Measurements from ENCODE around the gene FAM81B.
A peak's percentile ranks its signal among the peaks of the same experiment; 100 is the strongest.
"Not testable (repeated sequence)": the region's sequence is repeated elsewhere in the genome, so short reads cannot be mapped to it uniquely, and the experiment has no call there.

FAM81B gene, protein sequence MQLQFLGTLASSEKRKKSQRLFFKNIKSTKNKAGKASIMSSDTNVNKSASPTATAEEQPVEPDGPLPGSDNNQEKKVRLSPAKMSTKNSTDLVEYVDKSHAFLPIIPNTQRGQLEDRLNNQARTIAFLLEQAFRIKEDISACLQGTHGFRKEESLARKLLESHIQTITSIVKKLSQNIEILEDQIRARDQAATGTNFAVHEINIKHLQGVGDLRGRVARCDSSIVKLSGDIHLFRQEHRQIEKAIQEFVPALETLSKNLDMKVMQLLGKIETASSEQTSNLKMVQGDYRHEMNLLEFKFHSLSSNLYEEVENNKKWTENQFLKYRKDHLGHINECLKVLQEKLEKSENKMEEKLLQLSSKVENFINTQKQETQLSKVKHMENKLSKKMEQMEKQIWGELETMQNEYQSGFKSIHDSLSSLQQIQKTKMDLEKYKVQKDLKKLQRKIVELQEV

DNA sequence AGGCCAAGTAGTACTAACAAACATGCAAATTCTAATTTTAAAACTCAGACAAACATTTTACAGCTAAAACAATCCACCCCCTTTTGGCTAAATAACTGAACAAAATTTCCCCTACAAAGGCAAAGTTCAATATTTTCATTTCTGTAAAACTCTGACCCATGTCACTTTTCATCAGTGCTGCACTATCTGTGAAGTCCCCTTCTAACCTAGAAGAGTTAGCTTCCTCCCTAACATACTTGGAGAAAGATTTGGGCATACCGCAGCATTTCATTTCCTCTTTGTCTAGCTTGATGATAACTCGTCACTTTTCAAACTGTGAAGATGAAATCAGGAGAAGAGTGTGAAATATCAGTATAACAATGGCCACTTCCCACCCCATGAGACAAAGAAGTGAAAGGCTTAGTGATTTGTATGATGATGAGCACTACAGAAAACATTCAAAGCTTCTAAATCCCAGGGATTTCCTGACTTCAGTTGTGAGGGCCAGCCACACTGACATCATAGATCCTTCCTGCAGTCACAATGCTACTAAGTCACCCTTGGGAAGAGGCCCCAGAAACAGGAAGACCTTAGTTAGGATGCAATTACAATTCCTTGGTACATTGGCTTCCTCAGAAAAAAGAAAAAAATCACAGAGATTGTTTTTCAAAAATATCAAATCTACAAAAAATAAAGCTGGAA lies at the start of gene FAM81B:
FAM81B (plus strand) TSS at position 555 of the 681 bp plus-strand sequence; CDS start at position 579, 24 bp downstream.
- DNase-seq = no peak

DNA sequence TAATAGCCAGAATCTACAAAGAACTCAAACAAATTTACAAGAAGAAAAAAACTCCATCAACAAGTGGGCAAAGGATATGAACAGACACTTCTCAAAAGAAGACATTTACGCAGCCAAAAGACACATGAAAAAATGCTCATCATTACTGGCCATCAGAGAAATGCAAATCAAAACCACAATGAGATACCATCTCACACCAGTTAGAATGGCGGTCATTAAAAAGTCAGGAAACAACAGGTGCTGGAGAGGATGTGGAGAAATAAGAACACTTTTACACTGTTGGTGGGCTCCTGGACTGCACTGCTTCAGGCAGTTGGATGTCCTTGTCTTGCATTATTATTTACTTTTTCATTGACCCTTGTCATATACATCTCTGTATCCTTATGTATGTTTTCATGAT lies 49.7 kb upstream of the FAM81B start:
- not testable (repeated sequence) for DNase-seq

GRCh38 chr5:95347506-95348120 lies 43.6 kb upstream of the FAM81B start:
- no peak for DNase-seq

- no peak for DNase-seq
Observed at GRCh38 chr5:95350631-95351030, 40.5 kb upstream of the FAM81B start.

- DNase-seq = no peak
Observed at GRCh38 chr5:95352691-95353090, 38.5 kb upstream of the FAM81B start.

GRCh38 chr5:95358320-95358719 lies 32.8 kb upstream of the FAM81B start:
- no peak for DNase-seq

- DNase-seq = no peak
Observed at GRCh38 chr5:95358848-95359247, 32.3 kb upstream of the FAM81B start.

DNA sequence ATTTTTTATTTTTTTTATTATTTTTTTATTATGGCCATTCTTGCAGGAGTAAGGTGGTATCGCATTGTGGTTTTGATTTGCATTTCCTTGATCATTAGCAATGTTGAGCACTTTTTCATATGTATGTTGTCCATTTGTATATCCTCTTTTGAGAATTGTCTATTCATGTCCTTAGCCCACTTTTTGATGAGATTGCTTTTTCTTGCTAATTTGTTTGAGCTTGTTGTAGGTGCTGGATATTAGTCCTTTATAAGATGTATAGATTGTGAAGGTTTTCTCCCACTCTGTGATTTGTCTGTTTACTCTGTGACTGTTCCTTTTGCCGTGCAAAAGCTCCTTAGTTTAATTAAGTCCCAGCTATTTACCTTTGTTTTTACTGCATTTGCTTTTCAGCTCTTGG lies 30.5 kb upstream of the FAM81B start:
- not testable (repeated sequence) for DNase-seq

GRCh38 chr5:95365302-95366095 lies 25.7 kb upstream of the FAM81B start:
- no peak for DNase-seq

GRCh38 chr5:95369782-95370181 lies 21.4 kb upstream of the FAM81B start:
- no peak for DNase-seq

GRCh38 chr5:95374061-95374460 lies 17.1 kb upstream of the FAM81B start:
- DNase-seq = no peak

GRCh38 chr5:95375591-95375990 lies 15.6 kb upstream of the FAM81B start:
- no peak for DNase-seq

DNA sequence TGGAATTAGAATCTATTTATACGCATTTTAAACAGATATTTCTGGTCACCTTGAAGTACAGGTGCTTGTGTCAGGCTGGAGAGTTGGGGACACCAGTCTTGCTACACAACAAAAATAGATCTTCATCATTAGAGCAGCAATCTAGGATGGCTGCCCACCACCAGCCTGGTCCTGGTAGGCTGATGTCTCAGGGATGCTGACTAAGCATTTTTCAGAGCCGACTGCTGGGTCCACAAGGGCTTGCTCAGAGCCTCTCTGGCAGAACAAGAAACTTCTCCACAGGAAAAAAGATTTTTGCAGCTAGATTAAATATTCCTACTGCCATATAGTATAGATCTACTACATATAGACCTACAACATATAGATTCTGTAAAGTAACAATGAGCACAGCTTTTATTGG lies 12.0 kb upstream of the FAM81B start:
- DNase-seq = no peak

DNA sequence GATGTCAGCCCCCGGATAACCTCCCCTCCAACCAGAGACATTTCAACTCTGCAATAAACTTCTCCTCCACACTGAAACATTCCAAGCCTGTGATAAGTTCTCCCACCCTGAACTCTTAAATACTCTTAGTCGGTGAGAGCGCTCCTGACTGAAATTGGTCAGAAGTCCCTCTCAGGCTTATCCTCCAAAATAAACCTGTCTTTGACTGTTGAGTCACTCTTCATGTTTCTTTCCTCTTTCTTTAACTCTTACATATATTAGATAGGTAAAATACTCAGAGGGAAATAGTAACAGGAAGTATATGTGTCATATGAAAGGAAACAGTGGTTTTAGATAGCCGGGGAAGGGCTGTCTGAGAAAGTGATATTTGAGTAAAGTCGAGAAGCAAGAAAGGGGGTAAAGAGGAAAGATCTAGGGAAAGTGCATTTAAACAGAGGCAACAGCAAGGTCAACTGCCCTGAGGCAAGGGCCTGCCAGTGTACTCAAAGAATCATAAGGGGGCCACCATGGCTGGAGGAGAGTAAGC lies 11.0 kb upstream of the FAM81B start:
- DNase-seq = no peak

- peak; percentile 48 for DNase-seq
Observed at GRCh38 chr5:95382801-95383200, 8.4 kb upstream of the FAM81B start.

DNA sequence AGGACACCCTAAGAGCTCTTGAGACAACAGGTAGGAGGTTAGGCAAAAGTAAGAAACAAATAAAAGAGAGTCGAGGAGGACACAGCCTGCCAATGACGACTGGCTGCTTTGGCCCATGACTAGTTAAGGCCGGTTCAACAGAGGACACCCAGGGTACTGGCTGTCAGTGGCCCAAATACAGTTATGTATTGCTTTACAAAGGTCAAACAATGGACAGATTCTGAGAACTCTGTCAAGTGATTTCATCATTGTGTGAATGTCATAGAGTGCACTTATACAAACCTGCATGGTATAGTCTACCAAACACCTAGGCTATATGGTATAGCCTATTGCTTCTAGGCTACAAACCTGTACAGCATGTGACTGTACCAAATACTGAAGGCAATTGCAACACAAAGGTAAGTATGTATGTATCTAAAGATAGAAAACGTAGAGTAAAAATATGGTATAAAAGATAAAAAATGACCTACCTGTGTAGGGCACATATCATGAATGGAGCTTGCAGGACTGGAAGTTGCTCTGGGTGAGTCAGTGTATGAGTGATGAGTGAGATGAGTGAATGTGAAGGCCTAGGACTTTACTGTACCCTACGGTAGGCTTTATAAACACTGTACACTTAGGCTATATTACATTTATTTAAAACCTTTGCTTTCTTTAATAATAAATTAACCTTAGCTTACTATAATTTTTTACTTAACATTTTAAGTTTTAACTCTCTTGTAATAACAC lies 6.5 kb upstream of the FAM81B start:
- no peak for DNase-seq

GRCh38 chr5:95385334-95385733 lies 5.8 kb upstream of the FAM81B start:
- no peak for DNase-seq

GRCh38 chr5:95391965-95392364 lies 799 bp downstream of the FAM81B start:
- not testable (repeated sequence) for DNase-seq

GRCh38 chr5:95392593-95393182 lies 1.5 kb downstream of the FAM81B start:
- DNase-seq = no peak

- DNase-seq = no peak
Observed at GRCh38 chr5:95393279-95393678, 2.1 kb downstream of the FAM81B start.

DNA sequence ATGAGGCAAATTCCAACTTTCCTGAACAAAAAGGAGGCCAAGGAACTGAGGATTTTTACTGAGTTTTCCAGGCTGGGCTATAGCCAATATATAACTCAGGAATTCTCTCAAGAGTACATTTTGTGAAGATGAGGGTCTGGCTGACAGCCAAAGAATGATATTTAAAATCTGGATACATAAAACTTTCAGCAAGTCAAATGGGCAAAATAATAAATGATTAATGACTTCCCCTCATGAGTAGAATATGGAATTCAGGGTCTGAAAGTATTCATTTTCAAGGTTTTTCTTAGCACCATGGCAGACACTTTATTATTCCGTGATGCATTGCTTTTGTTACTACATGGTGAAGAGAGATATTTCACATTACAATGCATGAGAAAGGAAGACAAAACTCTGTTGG lies 7.8 kb downstream of the FAM81B start:
- no peak for DNase-seq

DNA sequence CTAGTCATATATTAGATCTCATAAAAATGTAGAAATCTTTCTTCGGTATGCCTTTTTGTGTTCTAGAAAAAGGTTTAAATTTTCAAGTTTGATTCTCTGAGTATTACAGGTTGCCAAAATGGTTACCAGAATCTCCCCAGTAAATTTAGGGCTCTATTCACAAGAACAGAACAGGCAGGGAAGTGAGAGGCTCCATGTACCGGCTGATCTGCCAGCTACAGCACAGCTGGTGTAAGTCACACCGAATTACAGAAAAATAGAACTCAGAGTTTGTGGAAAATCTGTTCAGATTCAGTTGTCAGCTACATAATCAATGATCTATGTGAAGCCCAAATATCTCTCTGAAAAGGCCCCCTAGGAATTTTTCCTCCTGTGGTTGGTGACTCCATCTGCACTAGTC lies 10.5 kb downstream of the FAM81B start:
- DNase-seq = no peak

Measured in NCI-H524 treated with DMSO at 0.1 percent for 48 hours (cell line).